ENCODE results near the gene DCBLD2. TPM values are rescaled to one million over a fixed set of nuclear protein-coding genes. Genes with fewer than 3 reads are reported as not detected.

Gene DCBLD2
- total and polyA plus RNA-seq, 2 of the 4 experiments (the other 2 are of a cell fraction): 121 to 196 TPM

DNA sequence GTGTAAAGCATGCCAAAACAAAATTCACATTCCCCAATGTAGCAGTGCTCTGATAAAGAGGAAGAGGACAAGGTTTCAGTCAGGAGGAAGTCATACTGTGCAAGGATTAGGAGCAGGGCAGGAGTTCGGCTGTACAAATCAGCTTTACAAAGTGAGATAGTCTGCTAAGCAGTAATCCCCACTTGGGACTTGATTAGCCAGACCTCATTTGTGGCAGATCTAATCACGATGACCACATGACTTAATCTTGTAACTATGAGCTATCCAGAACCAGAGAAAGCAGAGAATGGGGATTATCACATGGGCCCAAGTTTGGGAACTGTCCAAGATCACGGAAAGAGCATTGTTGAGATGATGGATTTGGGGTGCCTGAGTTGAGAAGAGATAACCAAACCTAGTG lies 7.8 kb downstream of the DCBLD2 start:
- H4K5ac ChIP-seq (ENCODE audit: low read depth, low read length): no peak overlapping the region
- H3K14ac ChIP-seq (replicated peaks; ENCODE audit: low read depth, low read length): peak overlapping the region; percentile 47
- H4K8ac ChIP-seq (ENCODE audit: low read depth in 2 of 2, low read length in 2 of 2): peak overlapping the region in 1 of 2 experiments; percentile 6; a peak in 2 of 4 replicates
- ChIA-PET CTCF (no interaction called here), POLR2A (ENCODE audit: unreplicated experiment) (no interaction called here)
- H4K91ac ChIP-seq (ENCODE audit: insufficient read depth, low read depth, low read length): no peak overlapping the region
- intact Hi-C loops (cut with micrococcal nuclease): no loop called here
- H3K4me3 ChIP-seq (ENCODE audit: insufficient read depth, low read depth, low read length): no peak overlapping the region
- ATAC-seq (ENCODE audit: low read depth): peak; percentile 13; the same call in 1 of the 2 replicates
- peaks cover 4% of the 10 kb centered on the region; the same call in 1 of the 2 replicates for H3K36me3 ChIP-seq (ENCODE audit: control insufficient read depth, insufficient read depth, low read length)
- no peak overlapping the region; the same call in 1 of the 2 replicates for H2BK120ac ChIP-seq (ENCODE audit: low read depth, low read length)
- no peaks in the 10 kb centered on the region for H3K9me3 ChIP-seq (ENCODE audit: control insufficient read depth, insufficient read depth, low read length)
- peaks cover 33% of the 10 kb centered on the region for H3K9me1 ChIP-seq (ENCODE audit: insufficient read depth, low read length)
- peak overlapping the region; percentile 28 for H2BK5ac ChIP-seq (ENCODE audit: low read depth, low read length, poor library complexity, severe bottlenecking)
- peaks cover 0 to 62% of the 10 kb centered on the region in 2 experiments; a peak in 2 of 4 replicates for H3K79me1 ChIP-seq (ENCODE audit: low read depth in 1 of 2, low read length in 2 of 2)
- no peak overlapping the region for H2AFZ ChIP-seq (replicated peaks; ENCODE audit: low read length, poor library complexity)
- in situ Hi-C loops (cut with MboI; ENCODE audit: low sequenced_read_pairs): no loop called here
- peak overlapping the region; percentile 64 for H3K23ac ChIP-seq (ENCODE audit: low read depth, low read length)
- H3K18ac ChIP-seq (ENCODE audit: low read depth, low read length): no peak overlapping the region
- DNase-seq: peak; percentile 28
- H3K4me2 ChIP-seq (ENCODE audit: low read depth, low read length): peak overlapping the region; percentile 51; the same call in 1 of the 2 replicates
- H3K4ac ChIP-seq (ENCODE audit: low read depth, low read length): no peak overlapping the region
- no peak overlapping the region for H2AK9ac ChIP-seq (replicated peaks; ENCODE audit: low read depth, low read length, poor library complexity)
- H3K27me3 ChIP-seq (ENCODE audit: control insufficient read depth, insufficient read depth, low read length): no peaks in the 10 kb centered on the region
- dilution Hi-C loops (cut with HindIII; ENCODE audit: low sequenced_read_pairs, unreplicated experiment): no loop called here
- H3K27ac ChIP-seq (ENCODE audit: insufficient read depth, low read length): no peak overlapping the region
- H3K56ac ChIP-seq (ENCODE audit: extremely low read depth, insufficient read depth, low read length): no peak overlapping the region
- peaks cover 62% of the 10 kb centered on the region for H4K20me1 ChIP-seq (ENCODE audit: insufficient read depth, low read length)
- TF ChIP-seq CHD1 (IDR thresholded peaks at IDR 0.05; ENCODE audit: low read depth, low read length): no peak
- TF ChIP-seq SMC3 (IDR thresholded peaks at IDR 0.05; ENCODE audit: low read depth, low read length): no peak
- no peak for TF ChIP-seq POLR2A (IDR thresholded peaks at IDR 0.05; ENCODE audit: low read depth, low read length)
- no peak for TF ChIP-seq ELK1 (IDR thresholded peaks at IDR 0.05; ENCODE audit: borderline replicate concordance, low read depth, low read length)
- TF ChIP-seq CEBPB (IDR thresholded peaks at IDR 0.05; ENCODE audit: low read depth, low read length): no peak
- no peak for TF ChIP-seq MXI1 (IDR thresholded peaks at IDR 0.05; ENCODE audit: borderline replicate concordance, low read depth, low read length)
- TF ChIP-seq NFE2L2 (IDR thresholded peaks at IDR 0.05; ENCODE audit: low read depth, low read length): no peak
- TF ChIP-seq FOS (IDR thresholded peaks at IDR 0.05; ENCODE audit: low read depth, low read length): no peak
- TF ChIP-seq, protein P1, sequence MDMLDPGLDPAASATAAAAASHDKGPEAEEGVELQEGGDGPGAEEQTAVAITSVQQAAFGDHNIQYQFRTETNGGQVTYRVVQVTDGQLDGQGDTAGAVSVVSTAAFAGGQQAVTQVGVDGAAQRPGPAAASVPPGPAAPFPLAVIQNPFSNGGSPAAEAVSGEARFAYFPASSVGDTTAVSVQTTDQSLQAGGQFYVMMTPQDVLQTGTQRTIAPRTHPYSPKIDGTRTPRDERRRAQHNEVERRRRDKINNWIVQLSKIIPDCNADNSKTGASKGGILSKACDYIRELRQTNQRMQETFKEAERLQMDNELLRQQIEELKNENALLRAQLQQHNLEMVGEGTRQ (IDR thresholded peaks at IDR 0.05; ENCODE audit: low read depth, low read length): no peak
- TF ChIP-seq RCOR1 (IDR thresholded peaks at IDR 0.05; ENCODE audit: insufficient replicate concordance, low read length): no peak
- TF ChIP-seq RAD21 (IDR thresholded peaks at IDR 0.05; ENCODE audit: low read length): no peak
- H2BK20ac ChIP-seq (ENCODE audit: low read depth, low read length): no peak overlapping the region
- 80% methylated on average over 1 of the region's 3 CpGs; no CpG with 5 or more reads in 1 of the 2 experiments for WGBS, 2 experiments (ENCODE audit: extremely low coverage in 2 of 2, insufficient read length in 1 of 2)
- H3K4me1 ChIP-seq (ENCODE audit: control insufficient read depth, insufficient read depth, low read length): peaks cover 35% of the 10 kb centered on the region
- H2BK15ac ChIP-seq (ENCODE audit: low read depth, low read length): 0 out of 3 replicates have a peak overlapping the region, but pooled peaks have one; percentile 9
- BruUV-seq (replicated peaks): no TSS peak
- no peak overlapping the region for H3K9ac ChIP-seq (ENCODE audit: low read depth, low read length)
- no peak overlapping the region for H2AK5ac ChIP-seq (ENCODE audit: low read depth, low read length)
